Measurements from ENCODE around the gene LMX1B.

LMX1B gene

DNA sequence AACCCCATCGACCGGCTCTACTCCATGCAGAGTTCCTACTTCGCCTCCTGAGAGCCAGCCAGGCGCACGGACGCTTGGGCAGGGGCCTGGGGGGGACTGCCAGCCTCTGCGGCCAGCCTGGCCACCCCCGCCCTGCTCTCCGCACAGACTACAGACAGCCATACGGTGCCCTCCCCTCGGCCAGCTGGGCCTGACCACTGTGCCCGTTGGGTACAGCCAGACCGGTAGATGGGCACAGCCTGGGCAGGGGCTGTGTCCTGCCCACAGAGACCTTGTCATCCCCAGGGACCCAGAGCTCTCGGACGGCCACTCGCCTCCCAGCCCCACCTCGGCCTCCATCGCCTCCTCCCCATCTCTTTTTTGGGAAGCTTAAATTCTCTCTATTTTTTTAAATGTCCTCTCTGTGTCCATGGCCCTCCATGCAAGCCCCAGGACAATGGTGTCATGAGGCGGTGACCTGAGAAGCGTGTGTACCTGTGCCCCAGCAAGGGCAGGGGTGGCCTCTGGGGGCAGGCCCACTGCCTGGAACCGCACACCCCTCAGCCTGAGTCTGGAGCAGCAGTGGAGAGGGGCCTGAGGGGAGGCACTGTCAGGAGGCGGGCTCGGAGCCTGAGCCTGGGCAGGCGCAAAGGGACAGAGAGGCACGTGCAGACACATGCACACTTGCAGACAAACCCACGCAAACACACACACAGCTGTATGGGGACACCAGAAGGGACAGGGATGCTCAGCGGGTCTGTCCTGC lies 82.8 kb downstream of the LMX1B start:
- no peak for DNase-seq (ENCODE audit: extremely low spot score)
- no peak for TF ChIP-seq CTCF (IDR thresholded peaks at IDR 0.05; ENCODE audit: control extremely low read depth, extremely low read depth, low read depth, missing control alignments)
- CTCF ChIA-PET, result interaction anchor here (1.4 kb wide), 1 partner anchor 22 kb away, joined by 3 read pairs; no protein-coding TSS in a partner anchor
- POLR2A ChIA-PET, result no interaction called here

DNA sequence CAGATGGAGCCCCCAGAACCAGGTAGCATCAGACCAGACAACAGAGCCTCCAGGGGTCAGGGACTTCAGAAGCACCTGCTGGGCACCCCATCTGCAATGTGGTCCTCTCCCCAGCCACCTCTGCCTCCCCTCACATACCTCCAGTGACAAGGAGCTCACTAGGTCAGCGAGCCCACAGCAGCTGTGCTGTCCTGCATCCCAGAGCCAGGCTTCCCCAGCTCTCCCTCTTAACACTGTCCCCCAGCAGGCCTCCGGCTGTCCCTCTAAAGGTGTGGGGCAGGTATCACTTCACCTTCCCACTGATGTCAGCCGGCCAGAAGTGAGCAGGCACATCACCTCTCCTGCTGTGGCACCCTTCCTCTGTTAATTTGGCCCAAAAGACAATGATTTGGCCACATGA lies 83.6 kb downstream of the LMX1B start:
- POLR2A ChIA-PET, result no interaction called here
- CTCF ChIA-PET, result interaction anchor here (1.4 kb wide), 1 partner anchor 23 kb away, joined by 3 read pairs; no protein-coding TSS in a partner anchor
- no peak for TF ChIP-seq CTCF (IDR thresholded peaks at IDR 0.05; ENCODE audit: control extremely low read depth, extremely low read depth, low read depth, missing control alignments)
- DNase-seq (ENCODE audit: extremely low spot score), result no peak

DNA sequence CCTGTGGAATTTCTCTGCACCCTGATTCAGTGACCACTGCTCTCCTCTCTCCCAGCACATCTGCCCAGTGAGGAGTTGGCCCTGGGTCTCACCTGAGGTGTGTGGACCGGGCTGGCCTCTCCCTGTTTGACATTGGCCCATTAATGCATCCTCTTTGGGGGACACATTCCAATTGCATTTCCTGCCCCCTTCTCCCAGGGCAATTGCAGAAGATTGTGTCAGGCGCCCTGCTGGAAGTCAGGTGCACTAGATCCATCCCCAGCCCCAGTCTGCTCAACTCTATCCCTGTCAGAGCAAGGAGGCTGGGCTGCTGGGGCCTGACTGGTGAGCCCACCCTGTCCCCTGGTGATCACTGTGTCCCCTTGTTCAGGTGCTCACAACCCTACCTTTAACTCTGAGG lies 84.5 kb downstream of the LMX1B start:
- CTCF ChIA-PET, result interaction anchor here (0.9 to 1.3 kb wide), 2 partner anchors 8 to 10 kb away, joined by 3 read pairs; no protein-coding TSS in a partner anchor
- no peak for TF ChIP-seq CTCF (IDR thresholded peaks at IDR 0.05; ENCODE audit: control extremely low read depth, extremely low read depth, low read depth, missing control alignments)
- POLR2A ChIA-PET, result no interaction called here
- DNase-seq (ENCODE audit: extremely low spot score), result no peak

DNA sequence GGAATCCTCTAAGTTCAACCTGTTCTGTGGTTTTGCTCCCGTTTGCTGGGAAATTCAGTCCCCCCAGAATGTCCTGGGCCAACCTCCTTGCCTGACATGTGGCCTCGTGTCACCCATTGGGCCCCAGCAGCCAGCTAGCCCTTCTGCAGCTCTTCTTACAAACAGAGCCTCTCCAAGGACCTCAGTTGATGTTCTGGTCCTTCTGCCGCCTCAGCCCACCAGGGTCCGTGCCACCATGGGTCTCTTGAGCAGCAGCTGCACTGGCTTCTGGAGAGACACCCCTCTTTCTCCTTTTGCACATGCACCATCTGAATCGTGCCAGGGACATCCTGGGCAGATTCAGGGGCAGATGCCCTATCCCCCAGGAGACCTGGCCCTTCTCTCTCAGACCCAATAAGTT lies 85.0 kb downstream of the LMX1B start:
- ChIA-PET CTCF (interaction anchor here (0.9 to 17.1 kb wide), 3 partner anchors 8 to 77 kb away, joined by 3 to 499 read pairs (median 3); no protein-coding TSS in a partner anchor), POLR2A (no interaction called here)
- TF ChIP-seq CTCF (IDR thresholded peaks at IDR 0.05; ENCODE audit: control extremely low read depth, extremely low read depth, low read depth, missing control alignments), result no peak
- no peak for DNase-seq (ENCODE audit: extremely low spot score)

- POLR2A ChIA-PET, result no interaction called here
- no peak for DNase-seq (ENCODE audit: extremely low spot score)
- no peak for TF ChIP-seq CTCF (IDR thresholded peaks at IDR 0.05; ENCODE audit: control extremely low read depth, extremely low read depth, low read depth, missing control alignments)
- CTCF ChIA-PET, result interaction anchor here (1.0 to 17.1 kb wide), 3 partner anchors 9 to 76 kb away, joined by 3 to 499 read pairs (median 5); no protein-coding TSS in a partner anchor
These were observed 85.7 kb downstream of the LMX1B start for GRCh38 chr9:126699401-126699881.

DNA sequence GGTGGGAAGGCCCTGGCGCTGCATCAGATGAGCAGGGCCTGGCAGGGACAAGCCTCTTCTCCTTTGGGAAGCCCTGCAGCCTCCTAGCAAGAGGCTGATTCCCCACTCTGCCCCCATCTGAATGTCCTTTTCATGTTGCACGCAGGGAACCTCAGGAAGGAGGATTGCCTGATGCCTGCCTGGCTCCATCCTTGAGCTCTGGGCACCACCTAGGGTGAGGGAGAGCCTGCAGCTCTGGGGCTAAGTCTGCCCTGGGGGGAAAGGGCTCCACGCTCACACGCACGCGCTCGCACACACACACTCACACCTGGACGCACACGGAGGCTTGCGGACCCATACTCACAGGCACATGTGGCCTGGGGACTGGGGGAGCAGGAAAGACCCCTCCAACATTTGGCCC lies 86.6 kb downstream of the LMX1B start:
- TF ChIP-seq CTCF (IDR thresholded peaks at IDR 0.05; ENCODE audit: control extremely low read depth, extremely low read depth, low read depth, missing control alignments), result no peak
- POLR2A ChIA-PET, result no interaction called here
- DNase-seq (ENCODE audit: extremely low spot score), result no peak
- CTCF ChIA-PET, result interaction anchor here (1.0 to 17.1 kb wide), 2 partner anchors 10 to 75 kb away, joined by 5 to 499 read pairs; no protein-coding TSS in a partner anchor

Data from GM10248 (cell line).